HepG2 (cell line): ENCODE measurements around the gene KIAA1755. TPM values are rescaled to one million over a fixed set of nuclear protein-coding genes. Genes with fewer than 3 reads are reported as not detected.

Source experiments
- ATAC-seq: fragments of 200-7000 bp; cut with Tn5 transposase; 3 replicates; pipeline ENCODE4 v1.9.1; 2020; ENCODE audit warnings: mild to moderate bottlenecking, moderate library complexity
- BruUV-seq: library from RNA; stranded (reverse); fragments of 400-500 nt; replicated peaks from 2 replicates; lab custom pipeline; 2021; lab: Mats Ljungman, UMichigan
- CTCF ChIA-PET: fragments of 300-600 bp; formaldehyde crosslinking; extraction: SDS; loops from one replicate; lab custom pipeline; 2021; ENCODE audit warnings: low total read pairs, inconsistent platforms, low intra/inter-chr PET ratio; lab: Yijun Ruan, JAX
- POLR2A ChIA-PET: fragments of 350-600 bp; sonication (Branson Sonifier 250); formaldehyde crosslinking; loops from one replicate; lab custom pipeline; 2020; ENCODE audit warnings: antibody characterized with exemption, inconsistent platforms; lab: Yijun Ruan, JAX
- DNase-seq: peaks from one replicate; pipeline ENCODE4 v3.0.0-alpha.2; 2015; ENCODE audit warnings: low spot score
- FAIRE-seq: peaks from 3 replicates; lab custom pipeline; 2011; peaks lifted over from hg19 to GRCh38; lab: Jason Lieb, UNC
- H2AFZ ChIP-seq: one replicate; pipeline ENCODE4 v1.6.1; 2011; ENCODE audit warnings: low read length, inconsistent platforms
- H3K27ac ChIP-seq: fragments of 300-600 bp; 3 replicates; pipeline ENCODE4 v1.8.0; 2011; ENCODE audit warnings: mixed run types, mild to moderate bottlenecking, mixed read lengths, low read length, inconsistent platforms; ENCODE audit not compliant: insufficient read depth; ENCODE audit errors: extremely low read length
- H3K27me3 ChIP-seq, 2 experiments: fragments of 200-600 bp in 1 of 2; 2 replicates in 1 of 2; 3 replicates in 1 of 2; pipeline versions ENCODE4 v1.6.0 to v1.8.0; 2011; ENCODE audit warnings: low read length in 2 of 2, mild to moderate bottlenecking in 2 of 2, moderate library complexity in 2 of 2, inconsistent platforms in 1 of 2; ENCODE audit not compliant: insufficient read depth in 2 of 2, control insufficient read depth in 1 of 2
- H3K36me3 ChIP-seq, 2 experiments: fragments of 200-600 bp in 1 of 2; replicated peaks in 1 of 2; 2 replicates in 1 of 2; 3 replicates in 1 of 2; pipeline versions ENCODE4 v1.5.1 to v1.8.0; 2011; ENCODE audit warnings: low read length in 2 of 2, inconsistent platforms in 1 of 2; ENCODE audit not compliant: insufficient read depth in 2 of 2, control insufficient read depth in 1 of 2
- H3K4me1 ChIP-seq: 2 replicates; pipeline ENCODE4 v1.5.1; 2012; ENCODE audit warnings: low read length, inconsistent platforms; ENCODE audit not compliant: insufficient read depth
- H3K4me2 ChIP-seq: 2 replicates; pipeline ENCODE4 v1.6.0; 2011; ENCODE audit warnings: low read depth, low read length, inconsistent platforms
- H3K4me3 ChIP-seq, 3 experiments: fragments of 200-600 bp in 1 of 3; sonication (generic), shearing (Covaris generic) in 1 of 3; replicated peaks in 1 of 3; 2 replicates each; pipeline ENCODE4 v1.5.1; 2011 to 2016; ENCODE audit warnings: low read length in 3 of 3, inconsistent platforms in 2 of 3, low read depth in 2 of 3, mild to moderate bottlenecking in 2 of 3, control low read depth in 1 of 3, mixed read lengths in 1 of 3; ENCODE audit not compliant: insufficient read depth in 1 of 3
- H3K79me2 ChIP-seq: one replicate; pipeline ENCODE4 v1.6.1; 2011; ENCODE audit warnings: low read length, inconsistent platforms; ENCODE audit not compliant: insufficient read depth
- H3K9ac ChIP-seq: 2 replicates; pipeline ENCODE4 v1.6.0; 2011; ENCODE audit warnings: mild to moderate bottlenecking, low read depth, low read length, inconsistent platforms; ENCODE audit not compliant: insufficient read depth
- H3K9me3 ChIP-seq: 2 replicates; pipeline ENCODE4 v1.5.1; 2012; ENCODE audit warnings: mild to moderate bottlenecking, low read length
- H4K20me1 ChIP-seq: 2 replicates; pipeline ENCODE4 v1.6.0; 2011; ENCODE audit warnings: inconsistent platforms, mild to moderate bottlenecking, low read length, moderate library complexity; ENCODE audit not compliant: insufficient read depth
- ATF4 ChIP-seq, 2 experiments: fragments of 450-650 bp in 1 of 2; sonication (generic) in 1 of 2; formaldehyde crosslinking; IDR thresholded peaks; 2 replicates each; pipeline versions ENCODE4 v1.5.0 to v1.8.0; 2020 to 2022; ENCODE audit warnings: mild to moderate bottlenecking in 1 of 2, missing genetic modification reagents in 1 of 2
- CENPX ChIP-seq: sonication (generic); formaldehyde crosslinking; IDR thresholded peaks from 2 replicates; pipeline ENCODE4 v1.9.0; 2021; ENCODE audit warnings: mild to moderate bottlenecking, missing genetic modification reagents, moderate library complexity
- HBP1 ChIP-seq: IDR thresholded peaks from 2 replicates; pipeline ENCODE4 v1.6.1; 2016; ENCODE audit warnings: low read depth, control low read depth
- MTA3 ChIP-seq: sonication (generic); formaldehyde crosslinking; IDR thresholded peaks from 2 replicates; pipeline ENCODE4 v1.4.0; 2020; ENCODE audit warnings: missing genetic modification reagents
- MXD3 ChIP-seq: IDR thresholded peaks from 2 replicates; pipeline ENCODE4 v1.6.1; 2016; ENCODE audit warnings: mild to moderate bottlenecking, missing biosample characterization, missing genetic modification reagents
- UBTF ChIP-seq: sonication (generic); formaldehyde crosslinking; IDR thresholded peaks from 2 replicates; pipeline ENCODE4 v1.4.0; 2020; ENCODE audit warnings: mild to moderate bottlenecking, missing genetic modification reagents
- ZBTB20 ChIP-seq: sonication (generic); formaldehyde crosslinking; IDR thresholded peaks from 2 replicates; pipeline ENCODE4 v1.8.1; 2023; ENCODE audit warnings: missing genetic modification reagents, low read depth, mild to moderate bottlenecking, borderline replicate concordance
- ZBTB8A ChIP-seq: sonication (generic); formaldehyde crosslinking; IDR thresholded peaks from 2 replicates; pipeline ENCODE4 v1.4.0; 2020; ENCODE audit warnings: mild to moderate bottlenecking, low read depth, missing genetic modification reagents, borderline replicate concordance
- ZNF24 ChIP-seq: fragments of 450-650 bp; IDR thresholded peaks from 2 replicates; pipeline ENCODE4 v1.6.1; 2017; ENCODE audit warnings: antibody characterized with exemption, mild to moderate bottlenecking
- ZNF33A ChIP-seq: sonication (generic); formaldehyde crosslinking; IDR thresholded peaks from 2 replicates; pipeline ENCODE4 v1.5.1; 2020; ENCODE audit warnings: missing genetic modification reagents, mild to moderate bottlenecking, moderate library complexity, borderline replicate concordance
- ZNF460 ChIP-seq: sonication (generic); formaldehyde crosslinking; IDR thresholded peaks from 2 replicates; pipeline ENCODE4 v1.5.1; 2020; ENCODE audit warnings: missing genetic modification reagents, mild to moderate bottlenecking, borderline replicate concordance
- ZNF605 ChIP-seq: sonication (generic); formaldehyde crosslinking; IDR thresholded peaks from 2 replicates; pipeline ENCODE4 v1.8.0; 2022; ENCODE audit warnings: mild to moderate bottlenecking, missing genetic modification reagents
- ZNF709 ChIP-seq: sonication (generic); formaldehyde crosslinking; IDR thresholded peaks from 2 replicates; pipeline ENCODE4 v1.5.0; 2020; ENCODE audit warnings: mild to moderate bottlenecking, missing genetic modification reagents
- WGBS: methylation state at CpG from one replicate; pipeline ENCODE4 v1.1.6; 2017; ENCODE audit warnings: low lambda C conversion rate; 5-methylcytosine and 5-hydroxymethylcytosine counted together
- in situ Hi-C: cut with HindIII; loops from 2 replicates; pipeline ENCODE4 v1.10.0; 2017; ENCODE audit warnings: low pct_unique_long_range_greater_than_20kb; ENCODE audit not compliant: extremely low pct_ligation_motif_present
- intact Hi-C: fragments of 100-400 bp; cut with micrococcal nuclease; formaldehyde crosslinking; loops from one replicate; pipeline ENCODE4 v1.10.0; 2022; ENCODE audit not compliant: unreplicated experiment
- polyA plus RNA-seq, 8 experiments: library from polyadenylated mRNA; depleted of rRNA in 3 of 8; stranded (reverse) in 7 of 8; unstranded in 1 of 8; fragments of >200 nt; fragmentation: Illumina TruSeq in 4 of 8; extraction: Trizol in 4 of 8; gene quantifications; 2 replicates each; pipeline versions ENCODE4 v1.2.1 to v1.2.3, GENCODE V29; 2011 to 2016; ENCODE audit warnings: low read depth in 4 of 8, missing spikeins in 1 of 8, mixed read lengths in 1 of 8; ENCODE audit not compliant: insufficient read depth in 1 of 8
- total RNA-seq, 5 experiments: library from RNA; depleted of rRNA; stranded (reverse); fragments of >200 nt; fragmentation: Illumina TruSeq; extraction: Trizol; gene quantifications; 2 replicates each; pipeline ENCODE4 v1.2.3, GENCODE V29; 2016; ENCODE audit warnings: low read depth in 1 of 5

The KIAA1755 gene
- total and polyA plus RNA-seq, 2 of the 13 experiments (the other 11 are each of a cell fraction or from before 2014, with no cell fraction given): 0.04 TPM; not detected in 1

- TF ChIP-seq ZNF33A (CRISPR knock-in tag) (no peak), CENPX (CRISPR knock-in tag) (no peak), MTA3 (CRISPR knock-in tag) (no peak), ZNF24 (no peak), ATF4 (CRISPR knock-in tag; IDR thresholded peaks at IDR 0.05) (no peak)
These were observed 52.0 kb downstream of the KIAA1755 start (continued) for GRCh38 chr20:38208523-38208922.

- Histone ChIP-seq H3K27ac (no peak overlapping the region), H3K4me2 (no peak overlapping the region), H3K79me2 (no peaks in the 10 kb centered on the region), H3K27me3 (peaks cover 2 to 29% of the 10 kb centered on the region in 2 experiments; a peak in 3 of 5 replicates), H3K9ac (no peak overlapping the region), H2AFZ (no peak overlapping the region), H4K20me1 (no peaks in the 10 kb centered on the region), H3K4me1 (no peaks in the 10 kb centered on the region), H3K36me3 (no peaks in the 10 kb centered on the region), H3K4me3 (no peak overlapping the region), H3K9me3 (no peaks in the 10 kb centered on the region)
- intact Hi-C loops (no loop called here), in situ Hi-C loops (loop anchor here (25.0 kb wide), 1 partner anchor 646 kb away; no protein-coding TSS in a partner anchor)
- ChIA-PET CTCF (no interaction called here), POLR2A (no interaction called here)
- DNase-seq: no peak
- 0% methylated on average over 1 of the region's 1 CpG for WGBS
- no peak for ATAC-seq
- TF ChIP-seq ZNF460: no peak
- no peak for TF ChIP-seq ZBTB20 (CRISPR knock-in tag)
- TF ChIP-seq ZBTB8A (CRISPR knock-in tag): no peak
- TF ChIP-seq UBTF: no peak
- no peak for TF ChIP-seq ZNF605 (CRISPR knock-in tag)
- TF ChIP-seq MXD3 (CRISPR knock-in tag): no peak
- TF ChIP-seq HBP1 (CRISPR knock-in tag): no peak
- TF ChIP-seq ZNF709 (CRISPR knock-in tag): no peak
- no TSS peak for BruUV-seq
- no peak for FAIRE-seq
These were observed 52.4 kb downstream of the KIAA1755 start for GRCh38 chr20:38208088-38208487.
